CD4-positive, alpha-beta T cell treated with Interleukin-10 for 1 hour (primary cell): ENCODE measurements around the gene EPN3.

Source experiments
- DNase-seq: peaks from one replicate; pipeline ENCODE4 v3.0.0-alpha.2; 2020

EPN3 gene

GRCh38 chr17:50572541-50572940 lies 40.0 kb downstream of the EPN3 start:
- DNase-seq = no peak

DNA sequence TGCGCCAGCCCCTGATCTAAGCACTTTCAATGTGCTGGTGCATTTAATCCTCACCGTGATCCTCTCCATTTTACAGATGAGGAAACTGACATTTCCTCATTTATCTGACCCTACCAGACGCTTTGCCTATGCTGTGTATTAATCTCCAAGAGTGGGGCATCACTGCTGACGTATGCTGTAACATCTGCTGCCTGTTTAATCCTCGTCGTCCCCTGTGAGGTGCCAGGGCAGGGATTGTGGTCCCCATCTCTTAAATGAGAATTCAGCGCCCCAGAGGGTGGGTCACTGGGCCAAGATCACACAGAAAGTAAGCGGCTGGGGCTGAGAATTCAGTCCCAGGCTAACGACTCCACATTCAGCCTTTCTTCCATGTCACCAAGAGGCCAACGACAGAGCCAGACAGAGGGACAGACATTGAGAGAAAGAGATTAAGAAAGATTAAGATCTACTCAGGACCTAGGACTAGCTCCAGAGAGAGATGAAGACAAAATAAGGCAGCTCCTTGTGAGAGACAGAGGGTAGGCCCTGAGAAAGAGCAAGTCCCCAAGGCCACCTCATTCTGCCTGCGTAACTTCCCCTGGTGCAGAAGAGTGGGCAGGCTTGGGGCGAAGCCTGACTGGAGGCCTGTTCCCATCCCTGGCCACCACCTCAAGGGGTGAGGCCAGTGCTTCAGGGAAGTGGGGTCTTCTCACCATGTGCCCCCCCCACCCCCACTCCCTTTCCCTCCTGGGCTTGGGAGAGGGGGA lies 41.5 kb downstream of the EPN3 start:
- no peak for DNase-seq

GRCh38 chr17:50575581-50576210 lies 43.2 kb downstream of the EPN3 start:
- DNase-seq = no peak

DNA sequence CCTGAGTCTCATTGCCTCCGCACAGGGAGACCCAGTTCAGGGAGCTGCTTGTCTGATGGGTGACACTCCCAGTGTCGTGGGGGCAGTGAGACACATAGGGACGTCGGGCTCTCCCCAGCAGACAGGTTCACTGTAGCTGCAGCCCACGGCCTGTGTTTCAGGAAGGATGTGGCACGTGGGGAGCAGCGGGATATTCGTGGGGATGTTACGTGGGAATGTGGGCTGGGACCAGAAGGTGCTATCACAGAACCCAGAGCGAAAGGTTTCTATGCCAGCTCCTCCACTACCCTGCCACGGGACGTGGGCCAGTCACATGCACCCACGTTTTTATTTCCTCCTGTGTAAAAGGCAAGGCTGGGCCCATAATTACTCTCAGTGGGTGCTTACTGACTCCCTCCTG lies 44.3 kb downstream of the EPN3 start:
- no peak for DNase-seq

- no peak for DNase-seq
Measured at GRCh38 chr17:50577451-50577954, 45.0 kb downstream of the EPN3 start.

DNA sequence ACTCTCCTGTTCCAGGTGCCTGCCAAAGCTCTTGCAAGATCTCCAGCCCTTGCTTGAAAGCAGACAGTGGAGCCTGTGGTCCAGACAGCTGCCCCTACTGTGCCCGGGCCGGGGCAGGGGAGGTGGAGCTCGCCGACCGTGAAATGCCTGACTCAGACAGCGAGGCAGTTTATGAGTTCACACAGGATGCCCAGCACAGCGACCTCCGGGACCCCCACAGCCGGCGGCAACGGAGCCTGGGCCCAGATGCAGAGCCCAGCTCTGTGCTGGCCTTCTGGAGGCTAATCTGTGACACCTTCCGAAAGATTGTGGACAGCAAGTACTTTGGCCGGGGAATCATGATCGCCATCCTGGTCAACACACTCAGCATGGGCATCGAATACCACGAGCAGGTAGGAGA lies 45.6 kb downstream of the EPN3 start:
- DNase-seq = no peak

- DNase-seq = no peak
Measured at GRCh38 chr17:50579399-50579798, 46.9 kb downstream of the EPN3 start.

GRCh38 chr17:50580646-50581045 lies 48.1 kb downstream of the EPN3 start:
- DNase-seq = no peak

DNA sequence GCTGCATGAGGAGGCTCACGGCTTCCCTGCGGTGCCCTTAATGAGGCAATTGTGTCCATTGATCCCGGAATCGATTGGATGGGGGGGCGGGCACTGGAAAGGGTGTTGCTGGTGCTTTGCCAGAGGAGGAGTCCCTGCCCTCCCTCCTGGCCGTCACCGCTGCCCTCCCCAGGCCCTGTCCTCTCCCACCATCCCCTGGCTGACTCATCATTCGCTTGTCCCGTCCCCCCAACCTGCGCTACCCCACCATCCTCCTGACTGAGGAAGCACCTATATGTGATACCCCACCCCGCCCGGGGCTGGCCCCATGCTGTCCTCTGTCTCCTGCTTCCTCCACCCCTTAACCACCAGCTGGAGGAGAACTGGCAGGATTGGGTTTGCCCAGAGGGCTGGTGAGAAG lies 48.8 kb downstream of the EPN3 start:
- DNase-seq = no peak

GRCh38 chr17:50582741-50583140 lies 50.2 kb downstream of the EPN3 start:
- no peak for DNase-seq

DNA sequence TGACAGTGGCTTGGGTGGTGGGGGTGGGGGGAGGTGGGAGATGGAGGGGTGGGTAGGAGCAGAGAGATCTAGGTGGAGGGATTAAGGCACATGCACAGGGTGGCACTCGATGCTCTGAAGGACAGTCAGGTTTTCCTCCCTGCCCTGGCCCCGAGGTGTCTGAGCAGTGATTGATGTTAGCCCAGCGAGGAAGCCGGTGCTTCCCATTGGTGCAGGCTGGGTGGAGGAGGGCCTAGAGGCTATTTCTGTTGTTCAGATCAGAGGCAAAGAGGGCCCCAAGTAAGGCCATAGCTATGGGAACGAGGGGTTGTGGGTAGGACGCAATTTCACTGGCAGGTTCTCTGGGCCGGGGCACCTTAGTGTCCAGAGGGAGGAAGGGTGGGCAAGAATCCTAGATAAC lies 51.1 kb downstream of the EPN3 start:
- no peak for DNase-seq

- DNase-seq = no peak
Measured at GRCh38 chr17:50584116-50584515, 51.6 kb downstream of the EPN3 start.

- no peak for DNase-seq
Measured at GRCh38 chr17:50584749-50585148, 52.2 kb downstream of the EPN3 start.

- no peak for DNase-seq
Measured at GRCh38 chr17:50585346-50585745, 52.8 kb downstream of the EPN3 start.

- DNase-seq = no peak
Measured at GRCh38 chr17:50585891-50586290, 53.4 kb downstream of the EPN3 start.

- DNase-seq = no peak
Measured at GRCh38 chr17:50586421-50587247, 54.1 kb downstream of the EPN3 start.

DNA sequence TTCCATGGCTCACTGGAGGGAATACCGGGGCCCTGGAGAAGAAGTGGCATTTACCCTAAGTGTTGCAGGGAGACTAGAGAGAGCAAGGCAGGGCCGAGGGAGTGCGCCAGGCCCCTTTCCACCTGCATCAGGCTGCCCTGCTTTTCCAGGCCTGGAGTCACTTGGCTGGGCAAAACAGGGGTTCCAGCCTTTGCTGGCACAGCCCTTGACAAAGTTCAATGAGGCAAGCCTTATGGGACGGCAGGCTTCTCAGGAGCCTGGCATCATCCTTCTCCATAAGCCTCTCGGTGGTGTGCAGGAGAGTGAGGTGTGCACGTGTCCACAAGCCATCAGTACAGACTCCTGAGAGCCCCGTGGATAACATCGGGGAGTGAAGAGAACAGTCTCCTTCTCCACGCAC lies 55.0 kb downstream of the EPN3 start:
- DNase-seq = no peak

- no peak for DNase-seq
Measured at GRCh38 chr17:50588391-50589049, 56.0 kb downstream of the EPN3 start.

DNA sequence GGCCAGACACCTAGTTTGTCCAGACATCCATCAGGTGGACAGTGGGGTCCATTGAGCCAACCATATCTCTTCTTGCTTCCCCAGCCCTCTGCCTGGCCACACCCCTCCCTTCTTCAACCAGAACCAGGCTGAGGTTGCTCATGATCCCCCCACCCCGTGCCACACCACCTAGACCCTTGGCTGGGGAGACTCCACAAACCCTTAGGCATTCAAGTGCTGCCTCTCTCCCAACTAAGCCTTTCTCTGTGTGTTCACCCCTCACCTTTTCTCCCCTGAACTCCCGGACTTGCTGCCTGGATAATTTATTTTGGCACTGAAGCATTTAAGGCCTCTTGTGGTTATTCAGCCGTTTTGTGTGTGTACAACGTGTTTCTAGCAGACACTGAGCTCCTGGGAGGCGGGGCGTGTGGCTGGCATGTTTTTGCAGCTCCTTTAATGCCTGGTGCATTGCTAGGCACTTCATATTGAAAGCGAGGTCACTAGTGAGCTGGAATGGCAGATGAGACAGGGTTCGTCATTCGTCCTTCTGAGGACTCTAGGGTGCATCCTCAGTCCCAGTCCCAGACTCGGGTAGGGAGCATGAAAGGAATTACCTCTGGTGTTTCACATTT lies 56.7 kb downstream of the EPN3 start:
- DNase-seq = no peak

DNA sequence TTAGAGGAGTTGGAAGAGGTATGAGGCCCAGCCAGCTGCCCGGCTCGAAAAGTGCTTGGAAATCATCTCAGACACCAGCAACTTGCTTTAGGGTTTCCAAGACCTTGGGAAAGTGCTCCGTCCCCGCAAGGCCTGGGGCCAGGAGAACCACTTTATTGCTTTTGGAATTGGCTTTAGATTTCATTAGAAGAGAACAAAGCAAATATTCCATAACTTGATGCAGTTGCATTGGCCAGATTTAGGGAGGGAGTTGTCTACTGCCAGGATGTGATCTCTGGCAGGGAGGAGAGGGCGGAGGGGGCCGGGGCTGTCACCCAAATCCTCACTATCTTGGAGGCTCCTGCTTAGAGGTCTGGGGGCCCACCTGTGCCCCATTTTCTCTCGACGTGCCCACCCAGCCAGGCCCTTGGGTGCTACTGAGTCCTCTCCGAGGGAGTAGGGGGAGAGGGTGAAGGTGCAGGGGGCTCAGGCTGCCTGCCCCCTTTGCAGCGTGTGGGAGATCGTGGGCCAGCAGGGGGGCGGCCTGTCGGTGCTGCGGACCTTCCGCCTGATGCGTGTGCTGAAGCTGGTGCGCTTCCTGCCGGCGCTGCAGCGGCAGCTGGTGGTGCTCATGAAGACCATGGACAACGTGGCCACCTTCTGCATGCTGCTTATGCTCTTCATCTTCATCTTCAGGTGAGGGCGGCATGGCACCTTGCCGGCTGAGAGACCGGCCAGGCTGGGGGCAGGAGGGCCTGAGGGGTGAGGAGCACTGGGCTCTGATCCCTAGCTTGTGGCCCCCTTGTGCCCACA lies 58.6 kb downstream of the EPN3 start:
- no peak for DNase-seq

DNA sequence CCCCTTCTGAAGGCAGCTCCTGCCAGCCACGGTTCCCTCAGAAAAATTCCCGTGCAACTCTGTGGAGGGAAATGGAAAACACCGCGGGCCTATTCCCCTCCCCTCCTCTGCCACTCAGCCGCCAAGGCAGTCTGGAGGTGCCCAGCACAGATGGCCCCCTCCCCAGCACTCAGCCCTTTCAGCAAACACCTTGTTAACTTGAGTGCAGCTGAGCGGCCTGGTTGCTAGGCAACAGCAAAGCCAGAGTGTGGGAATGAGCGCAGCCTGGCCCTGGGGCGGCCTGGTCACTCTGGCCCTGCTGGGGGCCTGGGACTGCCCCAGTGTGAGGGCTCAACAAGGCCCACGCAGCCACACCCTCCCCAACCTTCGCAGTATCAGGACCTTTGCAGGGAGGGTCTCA lies 60.8 kb downstream of the EPN3 start:
- no peak for DNase-seq
